GM15510 (cell line): ENCODE measurements around the gene MDGA2.

ENCODE experiments used
- POLR2A ChIP-seq: IDR thresholded peaks from 3 replicates; pipeline ENCODE4 v1.6.1; 2011; ENCODE audit warnings: borderline replicate concordance; ENCODE audit not compliant: insufficient read length; ENCODE audit errors: extremely low read depth

The MDGA2 gene

GRCh38 chr14:47675466-47676314 is at the start of gene MDGA2:
Gene MDGA2 (minus strand): TSS chr14:47675605.
- TF ChIP-seq POLR2A = no peak

GRCh38 chr14:47722929-47723693 is 47.7 kb upstream of the MDGA2 start:
- no peak for TF ChIP-seq POLR2A

GRCh38 chr14:47720281-47720680 is 44.9 kb upstream of the MDGA2 start:
- no peak for TF ChIP-seq POLR2A

GRCh38 chr14:47715330-47715729 is 39.9 kb upstream of the MDGA2 start:
- no peak for TF ChIP-seq POLR2A

GRCh38 chr14:47710581-47710980 is 35.2 kb upstream of the MDGA2 start:
- no peak for TF ChIP-seq POLR2A

- TF ChIP-seq POLR2A = no peak
These were observed 30.3 kb upstream of the MDGA2 start for GRCh38 chr14:47705683-47706082.

GRCh38 chr14:47691829-47692228 is 16.4 kb upstream of the MDGA2 start:
- no peak for TF ChIP-seq POLR2A

GRCh38 chr14:47678993-47679392 is 3.6 kb upstream of the MDGA2 start:
- TF ChIP-seq POLR2A = no peak

GRCh38 chr14:47678157-47678556 is 2.8 kb upstream of the MDGA2 start:
- TF ChIP-seq POLR2A = no peak

- no peak for TF ChIP-seq POLR2A
These were observed 861 bp upstream of the MDGA2 start for GRCh38 chr14:47676315-47676617.

- TF ChIP-seq POLR2A = no peak
These were observed 601 bp downstream of the MDGA2 start for GRCh38 chr14:47674543-47675465.

GRCh38 chr14:47674148-47674542 is 1.3 kb downstream of the MDGA2 start:
- TF ChIP-seq POLR2A = no peak

- TF ChIP-seq POLR2A = no peak
These were observed 9.9 kb downstream of the MDGA2 start for GRCh38 chr14:47665337-47666134.

- no peak for TF ChIP-seq POLR2A
These were observed 12.9 kb downstream of the MDGA2 start for GRCh38 chr14:47662466-47662865.
